Left lung (tissue), 10 donors: Measurements from ENCODE around the gene GPC1. TPM values are rescaled to one million over a fixed set of nuclear protein-coding genes. Genes with fewer than 3 reads are reported as not detected.

Experiments
- ATAC-seq: fragments of 200-7000 bp; cut with Tn5 transposase; one replicate; pipeline ENCODE4 v1.9.1; 2020; ENCODE audit warnings: moderate library complexity
- DNase-seq, 4 donors: peaks; one replicate each; pipeline ENCODE4 v3.0.0-alpha.2; 2013 to 2020
- H3K27ac ChIP-seq, 2 donors: fragments of 200-600 bp; sonication (generic) in 1 of 2; one replicate each; pipeline versions ENCODE4 v1.5.0 to v1.8.0; 2020 to 2021
- H3K27me3 ChIP-seq, 2 donors: fragments of 200-600 bp; sonication (generic) in 1 of 2; one replicate each; pipeline versions ENCODE4 v1.5.0 to v1.8.0; 2020 to 2021
- H3K36me3 ChIP-seq, 2 donors: fragments of 200-600 bp; sonication (generic) in 1 of 2; one replicate each; pipeline versions ENCODE4 v1.5.0 to v1.8.0; 2020 to 2021
- H3K4me1 ChIP-seq, 2 donors: fragments of 200-600 bp; one replicate each; pipeline ENCODE4 v1.8.0; 2021
- H3K4me3 ChIP-seq, 2 donors: fragments of 200-600 bp; sonication (generic) in 1 of 2; one replicate each; pipeline versions ENCODE4 v1.5.0 to v1.8.0; 2020 to 2021; ENCODE audit warnings: mild to moderate bottlenecking in 1 of 2
- H3K9me3 ChIP-seq, 2 donors: fragments of 200-600 bp; sonication (generic) in 1 of 2; one replicate each; pipeline versions ENCODE4 v1.5.0 to v1.8.0; 2020 to 2021
- intact Hi-C, 2 donors: fragments of 100-400 bp; cut with DNase I; formaldehyde crosslinking; loops; one replicate each; pipeline versions ENCODE4 v1.11.2 to v1.14.2; 2022
- polyA plus RNA-seq, 6 donors: library from polyadenylated mRNA; unstranded; fragments of 120-200 nt; gene quantifications; one replicate each; pipeline ENCODE4 v1.2.1, GENCODE V29; 2013; ENCODE audit not compliant: insufficient read length in 6 of 6
- total RNA-seq, 2 donors: library from RNA; stranded (reverse); fragmentation: NEBNext Ultra II Directional; extraction: Animal tissue kit (Norgen Biotek cat#: 25700); gene quantifications; one replicate each; pipeline ENCODE4 v1.2.1, GENCODE V29; 2021
- TF ChIP-seq, protein P1 (sequence below), 2 donors: fragments of 200-600 bp; sonication (generic) in 1 of 2; IDR thresholded peaks; one replicate each; pipeline versions ENCODE4 v1.5.0 to v1.8.0; 2021; ENCODE audit warnings: antibody characterized with exemption in 2 of 2
- donor health status: DM: no; HTN: yes; CAD: no.
- donor health status: DM: no; HTN: no; CAD: no.

Gene GPC1
- total and polyA plus RNA-seq, 8 donors: 24.6 to 63.4 (median 45.3) TPM

DNA sequence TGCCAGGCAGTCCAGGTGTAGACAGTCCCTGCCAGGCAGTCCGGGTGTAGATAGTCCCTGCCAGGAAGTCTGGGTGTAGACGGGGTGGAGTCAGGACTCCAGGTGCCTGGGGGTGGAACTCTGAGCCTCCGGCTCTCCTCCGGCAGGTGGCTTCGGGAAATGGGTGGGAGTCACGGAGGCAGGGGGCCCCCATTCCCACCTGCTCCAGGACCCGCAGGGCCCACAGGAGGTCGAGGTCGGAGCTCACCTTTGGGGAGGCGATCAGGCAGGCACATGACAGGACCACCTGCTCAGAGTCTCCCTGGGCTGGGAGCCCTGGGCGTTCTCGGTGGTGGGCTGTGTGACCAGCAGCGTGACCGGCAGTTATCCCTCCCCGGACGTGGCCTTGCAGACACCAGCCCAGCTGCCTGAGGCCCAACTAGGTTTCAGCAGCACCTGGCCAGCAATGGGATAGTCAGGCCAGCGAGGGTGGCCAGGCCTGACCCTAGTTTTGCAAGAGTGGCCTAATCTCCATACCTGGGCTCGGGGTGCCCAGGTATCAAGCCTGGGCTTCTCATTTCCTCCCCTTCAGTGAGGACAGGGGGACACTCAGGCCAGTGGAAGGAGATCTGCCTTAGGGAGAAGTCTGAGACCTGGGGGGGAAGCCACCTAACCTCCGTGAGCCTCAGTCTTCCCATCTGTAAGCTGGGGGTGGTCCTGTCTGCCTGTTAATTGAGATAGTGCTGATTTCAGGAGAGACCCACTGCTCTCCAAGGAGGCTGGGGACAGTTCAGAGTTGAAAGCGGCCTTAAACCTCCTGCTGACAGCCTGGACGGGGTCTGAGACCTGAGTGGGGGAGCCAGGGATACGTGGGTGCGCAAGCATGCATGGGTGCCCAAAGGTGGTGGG, 13.2 kb downstream of the GPC1 start:
- no peaks in the 10 kb centered on the region for H3K36me3 ChIP-seq
- no peak overlapping the region for H3K4me3 ChIP-seq
- no peak overlapping the region for H3K27ac ChIP-seq
- ATAC-seq (no peak), DNase-seq (no peak)
- peaks cover 0 to 74% of the 10 kb centered on the region in 2 donors for H3K27me3 ChIP-seq
- TF ChIP-seq, protein P1, sequence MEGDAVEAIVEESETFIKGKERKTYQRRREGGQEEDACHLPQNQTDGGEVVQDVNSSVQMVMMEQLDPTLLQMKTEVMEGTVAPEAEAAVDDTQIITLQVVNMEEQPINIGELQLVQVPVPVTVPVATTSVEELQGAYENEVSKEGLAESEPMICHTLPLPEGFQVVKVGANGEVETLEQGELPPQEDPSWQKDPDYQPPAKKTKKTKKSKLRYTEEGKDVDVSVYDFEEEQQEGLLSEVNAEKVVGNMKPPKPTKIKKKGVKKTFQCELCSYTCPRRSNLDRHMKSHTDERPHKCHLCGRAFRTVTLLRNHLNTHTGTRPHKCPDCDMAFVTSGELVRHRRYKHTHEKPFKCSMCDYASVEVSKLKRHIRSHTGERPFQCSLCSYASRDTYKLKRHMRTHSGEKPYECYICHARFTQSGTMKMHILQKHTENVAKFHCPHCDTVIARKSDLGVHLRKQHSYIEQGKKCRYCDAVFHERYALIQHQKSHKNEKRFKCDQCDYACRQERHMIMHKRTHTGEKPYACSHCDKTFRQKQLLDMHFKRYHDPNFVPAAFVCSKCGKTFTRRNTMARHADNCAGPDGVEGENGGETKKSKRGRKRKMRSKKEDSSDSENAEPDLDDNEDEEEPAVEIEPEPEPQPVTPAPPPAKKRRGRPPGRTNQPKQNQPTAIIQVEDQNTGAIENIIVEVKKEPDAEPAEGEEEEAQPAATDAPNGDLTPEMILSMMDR (IDR thresholded peaks at IDR 0.05): no peak
- intact Hi-C loops: no loop called here
- peaks cover 0 to 11% of the 10 kb centered on the region in 2 donors for H3K4me1 ChIP-seq
- no peaks in the 10 kb centered on the region for H3K9me3 ChIP-seq

DNA sequence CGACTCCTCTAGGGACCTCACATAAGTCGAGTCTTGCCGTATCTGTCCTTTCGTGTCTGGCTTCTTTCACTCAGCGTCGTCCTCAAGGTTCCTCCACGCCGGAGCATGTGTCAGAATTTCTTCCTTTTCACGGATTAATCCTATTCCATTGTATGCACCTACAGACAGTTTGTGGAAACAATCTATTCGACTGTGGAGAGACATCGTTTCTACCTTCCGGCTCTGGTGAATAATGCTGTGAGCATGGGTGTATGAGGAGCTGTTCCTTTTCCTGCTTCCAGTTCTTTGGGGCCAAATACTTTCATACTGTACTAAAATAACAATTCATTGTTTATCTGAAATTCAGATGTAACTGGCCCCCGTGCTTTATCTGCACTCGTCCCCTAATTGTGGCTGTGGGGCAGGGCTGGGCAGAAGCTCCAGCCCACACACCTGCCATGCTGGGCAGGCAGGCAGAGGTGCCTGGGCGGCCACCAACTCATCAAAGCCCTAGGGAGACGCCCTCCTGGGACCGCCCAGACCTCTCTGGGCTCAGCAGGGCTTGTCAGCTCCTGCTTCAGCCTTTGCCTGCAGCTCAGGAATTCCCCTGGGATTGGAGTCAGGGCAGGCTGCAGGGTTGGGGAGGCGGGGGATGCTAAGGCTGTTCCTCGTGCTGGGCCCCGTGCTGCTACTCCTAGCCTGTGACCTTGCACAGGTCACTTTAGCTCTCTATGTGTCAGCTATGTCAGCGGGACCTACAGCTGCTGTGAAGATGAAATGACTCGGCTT, 14.5 kb downstream of the GPC1 start:
- intact Hi-C loops: no loop called here
- TF ChIP-seq, protein P1 (IDR thresholded peaks at IDR 0.05): no peak
- H3K27me3 ChIP-seq: peaks cover 10 to 85% of the 10 kb centered on the region in 2 donors
- no peak overlapping the region for H3K4me3 ChIP-seq
- H3K36me3 ChIP-seq: no peaks in the 10 kb centered on the region
- peak in 1 of 4 donors; percentile 60 for DNase-seq
- no peaks in the 10 kb centered on the region for H3K9me3 ChIP-seq
- ATAC-seq: no peak
- H3K27ac ChIP-seq: no peak overlapping the region
- H3K4me1 ChIP-seq: peaks cover 0 to 11% of the 10 kb centered on the region in 2 donors

DNA sequence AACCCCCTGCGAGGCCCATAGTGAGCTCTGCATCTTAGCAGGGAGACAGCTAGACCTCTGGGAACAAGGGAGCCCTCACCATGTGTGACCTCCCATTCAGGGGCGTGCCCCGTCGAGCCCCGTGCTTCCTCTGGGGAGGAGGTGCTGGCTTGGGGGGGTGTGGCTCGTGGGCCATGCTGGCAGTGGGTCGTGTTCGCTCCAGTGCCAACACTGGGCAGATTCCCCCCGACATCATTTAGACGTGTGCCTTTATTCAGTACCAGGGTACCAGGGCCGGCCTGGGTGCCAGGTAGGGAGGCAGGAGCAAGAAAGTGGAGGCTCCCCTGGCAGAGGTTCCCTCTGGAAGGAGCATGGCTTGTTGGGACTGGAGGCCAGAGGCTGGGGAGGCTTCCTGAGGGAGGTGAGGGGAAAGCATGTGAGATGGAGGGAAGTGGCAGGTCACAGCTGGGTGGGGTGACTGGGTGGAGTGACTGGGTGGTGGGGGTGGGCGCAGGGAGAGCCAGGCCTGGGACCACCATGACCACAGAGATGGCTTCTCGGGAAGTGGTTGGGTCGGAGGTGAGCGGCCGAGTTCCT, 15.2 kb downstream of the GPC1 start:
- ATAC-seq (no peak), DNase-seq (peak in 1 of 4 donors; percentile 54)
- peaks cover 0 to 11% of the 10 kb centered on the region in 2 donors for H3K4me1 ChIP-seq
- no peaks in the 10 kb centered on the region for H3K36me3 ChIP-seq
- intact Hi-C loops: no loop called here
- TF ChIP-seq, protein P1 (IDR thresholded peaks at IDR 0.05): no peak
- no peak overlapping the region for H3K27ac ChIP-seq
- peaks cover 10 to 92% of the 10 kb centered on the region in 2 donors for H3K27me3 ChIP-seq
- H3K4me3 ChIP-seq: no peak overlapping the region
- H3K9me3 ChIP-seq: no peaks in the 10 kb centered on the region

DNA sequence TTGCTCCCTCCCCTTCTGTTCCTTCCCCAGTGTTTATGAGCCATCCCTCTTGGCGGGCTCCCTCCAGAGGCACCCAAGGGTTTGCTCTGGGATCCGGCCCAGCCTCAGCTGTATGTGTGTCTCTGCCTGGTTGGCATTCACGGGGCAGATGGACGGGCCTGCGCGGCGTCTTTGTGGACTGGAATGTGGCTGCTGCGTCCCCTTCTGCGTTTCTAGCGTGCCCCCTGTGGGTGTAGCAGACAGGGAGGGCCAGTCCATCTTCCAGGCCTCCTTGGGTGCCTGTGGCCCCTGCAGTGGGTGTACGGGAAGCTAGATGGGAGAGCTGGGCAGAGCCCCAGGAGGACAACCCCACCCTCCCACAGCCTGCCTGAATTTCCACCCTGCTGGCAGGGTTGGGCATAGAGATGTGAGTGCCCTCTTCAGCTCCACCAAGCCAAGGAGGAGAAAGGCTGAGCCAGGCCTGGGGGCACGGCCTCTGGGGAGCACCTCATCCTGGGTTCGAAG, 15.7 kb downstream of the GPC1 start:
- Histone ChIP-seq H3K36me3 (no peaks in the 10 kb centered on the region), H3K27me3 (peaks cover 10 to 97% of the 10 kb centered on the region in 2 donors), H3K4me1 (peaks cover 0 to 11% of the 10 kb centered on the region in 2 donors), H3K9me3 (no peaks in the 10 kb centered on the region), H3K27ac (no peak overlapping the region), H3K4me3 (no peak overlapping the region)
- TF ChIP-seq, protein P1 (IDR thresholded peaks at IDR 0.05): no peak
- no peak for ATAC-seq
- intact Hi-C loops: no loop called here
- DNase-seq: peak in 1 of 4 donors; percentile 58
